Keratinocyte (primary cell): ENCODE measurements around the gene CDX2. TPM values are rescaled to one million over a fixed set of nuclear protein-coding genes. Genes with fewer than 3 reads are reported as not detected.

Experiments used
- DNase-seq: peaks from one replicate; pipeline ENCODE4 v3.0.0-alpha.2; 2011; ENCODE audit warnings: low read depth, missing footprints, low spot score
- FAIRE-seq: peaks from 2 replicates; lab custom pipeline; 2011; peaks lifted over from hg19 to GRCh38; lab: Jason Lieb, UNC
- H2AFZ ChIP-seq: 2 replicates; pipeline ENCODE4 v1.6.0; 2012; ENCODE audit warnings: low read length, control low read depth, inconsistent platforms; ENCODE audit not compliant: control insufficient read depth
- H3K27ac ChIP-seq: 2 replicates; pipeline ENCODE4 v1.5.1; 2011; ENCODE audit warnings: low read length; ENCODE audit not compliant: control insufficient read depth, insufficient read depth
- H3K27me3 ChIP-seq: 3 replicates; pipeline ENCODE4 v1.6.0; 2011; ENCODE audit warnings: low read length; ENCODE audit not compliant: control insufficient read depth, insufficient read depth; ENCODE audit errors: extremely low read depth
- H3K36me3 ChIP-seq, 2 experiments: 2 replicates in 1 of 2; 3 replicates in 1 of 2; pipeline ENCODE4 v1.5.1; 2011; ENCODE audit warnings: low read length in 2 of 2, mild to moderate bottlenecking in 1 of 2; ENCODE audit not compliant: control insufficient read depth in 2 of 2, insufficient read depth in 2 of 2; ENCODE audit errors: extremely low read depth in 1 of 2
- H3K4me1 ChIP-seq: 3 replicates; pipeline ENCODE4 v1.5.1; 2011; ENCODE audit warnings: low read length; ENCODE audit not compliant: control insufficient read depth, insufficient read depth; ENCODE audit errors: extremely low read depth
- H3K4me2 ChIP-seq: 3 replicates; pipeline ENCODE4 v1.6.0; 2011; ENCODE audit warnings: low read depth, low read length; ENCODE audit not compliant: control insufficient read depth, insufficient read depth; ENCODE audit errors: extremely low read depth
- H3K4me3 ChIP-seq, 3 experiments: fragments of 200-600 bp in 1 of 3; sonication (generic) in 1 of 3; 2 replicates in 2 of 3; 3 replicates in 1 of 3; pipeline ENCODE4 v1.5.1; 2011 to 2016; ENCODE audit warnings: low read length in 3 of 3, mild to moderate bottlenecking in 3 of 3, control low read depth in 2 of 3, inconsistent platforms in 1 of 3, low read depth in 1 of 3, mixed read lengths in 1 of 3, mixed run types in 1 of 3, moderate library complexity in 1 of 3; ENCODE audit not compliant: control insufficient read depth in 2 of 3, insufficient read depth in 2 of 3; ENCODE audit errors: extremely low read depth in 1 of 3
- H3K79me2 ChIP-seq: 2 replicates; pipeline ENCODE4 v1.6.0; 2012; ENCODE audit warnings: low read length; ENCODE audit not compliant: control insufficient read depth, insufficient read depth
- H3K9ac ChIP-seq: 3 replicates; pipeline ENCODE4 v1.6.0; 2011; ENCODE audit warnings: low read length; ENCODE audit not compliant: control insufficient read depth, insufficient read depth; ENCODE audit errors: extremely low read depth
- H3K9me1 ChIP-seq: 3 replicates; pipeline ENCODE4 v1.6.0; 2011; ENCODE audit warnings: low read length; ENCODE audit not compliant: control insufficient read depth, insufficient read depth; ENCODE audit errors: extremely low read depth
- H3K9me3 ChIP-seq: 2 replicates; pipeline ENCODE4 v1.5.1; 2012; ENCODE audit warnings: low read depth, low read length; ENCODE audit not compliant: control insufficient read depth
- H4K20me1 ChIP-seq: 3 replicates; pipeline ENCODE4 v1.6.0; 2011; ENCODE audit warnings: low read length; ENCODE audit not compliant: control insufficient read depth, insufficient read depth; ENCODE audit errors: extremely low read depth
- CTCF ChIP-seq, 3 experiments: IDR thresholded peaks in 1 of 3; conservative IDR thresholded peaks in 1 of 3; optimal IDR thresholded peaks in 1 of 3; 2 replicates in 2 of 3; 3 replicates in 1 of 3; pipeline versions ENCODE3 to v1.5.1; 2011; ENCODE audit warnings: low read length in 3 of 3, mild to moderate bottlenecking in 3 of 3, moderate library complexity in 2 of 3, control low read depth in 1 of 3, inconsistent platforms in 1 of 3; ENCODE audit not compliant: insufficient read depth in 2 of 3; ENCODE audit errors: extremely low read depth in 1 of 3
- EZH2 ChIP-seq: IDR thresholded peaks from one replicate; pipeline ENCODE4 v1.6.1; 2012; ENCODE audit warnings: inconsistent platforms, mild to moderate bottlenecking, low read length, moderate library complexity
- dilution Hi-C: fragments of 300-500 bp; cut with MboI; formaldehyde crosslinking; loops from one replicate; pipeline ENCODE4 v1.7.0; 2020; ENCODE audit warnings: low sequenced_read_pairs; ENCODE audit not compliant: extremely low pct_ligation_motif_present
- polyA plus RNA-seq, 5 experiments: library from polyadenylated mRNA; depleted of rRNA in 3 of 5; stranded (reverse) in 3 of 5; stranded (forward) in 1 of 5; unstranded in 1 of 5; fragments of >200 nt; gene quantifications; 1 replicate in 1 of 5; 2 replicates in 3 of 5; 3 replicates in 1 of 5; pipeline versions ENCODE4 v1.2.1 to v1.2.3, GENCODE V29; 2011 to 2012; ENCODE audit warnings: missing spikeins in 2 of 5, low read depth in 1 of 5, low replicate concordance in 1 of 5

The CDX2 gene
- polyA plus RNA-seq, 1 donor (not counting 4 experiments of a cell fraction or from before 2014, with no cell fraction given) = not detected

GRCh38 chr13:27925220-27925991, 43.7 kb downstream of the CDX2 start:
- Histone ChIP-seq H2AFZ (no peak overlapping the region), H3K79me2 (no peaks in the 10 kb centered on the region), H3K27ac (no peak overlapping the region), H3K9me3 (peaks cover 2% of the 10 kb centered on the region), H3K9me1 (no peaks in the 10 kb centered on the region), H3K9ac (no peak overlapping the region), H4K20me1 (peaks cover 5% of the 10 kb centered on the region), H3K27me3 (peaks cover 100% of the 10 kb centered on the region), H3K4me1 (peaks cover 2% of the 10 kb centered on the region), H3K36me3 (no peaks in the 10 kb centered on the region), H3K4me2 (no peak overlapping the region), H3K4me3 (no peak overlapping the region)
- dilution Hi-C loops = no loop called here
- no peak for DNase-seq
- no peak for TF ChIP-seq EZH2
- TF ChIP-seq CTCF (optimal IDR thresholded peaks at IDR 0.05 in 1 of 3, IDR thresholded peaks at IDR 0.05 in 1 of 3, conservative IDR thresholded peaks at IDR 0.05 in 1 of 3; ENCODE audit: extremely low read depth in 1 of 3, insufficient read depth in 2 of 3, low read length in 3 of 3) = no peak
- FAIRE-seq = no peak

- H3K79me2 ChIP-seq = no peaks in the 10 kb centered on the region
- H2AFZ ChIP-seq = no peak overlapping the region
- H4K20me1 ChIP-seq = peaks cover 5% of the 10 kb centered on the region
- no peak for FAIRE-seq
- no peak overlapping the region for H3K4me2 ChIP-seq
- H3K9me3 ChIP-seq = peaks cover 2% of the 10 kb centered on the region
- no peaks in the 10 kb centered on the region for H3K36me3 ChIP-seq
- no peak for DNase-seq
- no peak overlapping the region for H3K9ac ChIP-seq
- H3K9me1 ChIP-seq = no peaks in the 10 kb centered on the region
- TF ChIP-seq CTCF (optimal IDR thresholded peaks at IDR 0.05 in 1 of 3, IDR thresholded peaks at IDR 0.05 in 1 of 3, conservative IDR thresholded peaks at IDR 0.05 in 1 of 3; ENCODE audit: extremely low read depth in 1 of 3, insufficient read depth in 2 of 3, low read length in 3 of 3) (no peak), EZH2 (peak; percentile 58)
- dilution Hi-C loops = no loop called here
- H3K4me3 ChIP-seq = no peak overlapping the region
- H3K27me3 ChIP-seq = peaks cover 100% of the 10 kb centered on the region
- peaks cover 2% of the 10 kb centered on the region for H3K4me1 ChIP-seq
- H3K27ac ChIP-seq = no peak overlapping the region
Observed at GRCh38 chr13:27924529-27925141, 44.5 kb downstream of the CDX2 start.
